ENCODE measurements around the gene ZAR1L.

The ZAR1L gene

GRCh38 chr13:32305646-32306045 is 9.5 kb downstream of the ZAR1L start:
- DNase-seq (ENCODE audit: extremely low read depth in 1 of 2, low read depth in 1 of 2) = no peak

- no peak for DNase-seq (ENCODE audit: extremely low read depth in 1 of 2, low read depth in 1 of 2)
Observed at GRCh38 chr13:32302461-32302860, 12.7 kb downstream of the ZAR1L start.

- no peak for DNase-seq (ENCODE audit: extremely low read depth in 1 of 2, low read depth in 1 of 2)
Observed at GRCh38 chr13:32300920-32301319, 14.2 kb downstream of the ZAR1L start.

- no peak for DNase-seq (ENCODE audit: extremely low read depth in 1 of 2, low read depth in 1 of 2)
Observed at GRCh38 chr13:32300406-32300805, 14.8 kb downstream of the ZAR1L start.

GRCh38 chr13:32299893-32300292 is 15.3 kb downstream of the ZAR1L start:
- no peak for DNase-seq (ENCODE audit: extremely low read depth in 1 of 2, low read depth in 1 of 2)

GRCh38 chr13:32298695-32299094 is 16.5 kb downstream of the ZAR1L start:
- DNase-seq (ENCODE audit: extremely low read depth in 1 of 2, low read depth in 1 of 2) = no peak

GRCh38 chr13:32297206-32297605 is 18.0 kb downstream of the ZAR1L start:
- no peak for DNase-seq (ENCODE audit: extremely low read depth in 1 of 2, low read depth in 1 of 2)

GRCh38 chr13:32285633-32285965 is 29.6 kb downstream of the ZAR1L start:
- DNase-seq (ENCODE audit: extremely low read depth in 1 of 2, low read depth in 1 of 2) = no peak

GRCh38 chr13:32284927-32285632 is 30.1 kb downstream of the ZAR1L start:
- DNase-seq (ENCODE audit: extremely low read depth in 1 of 2, low read depth in 1 of 2) = no peak

- no peak for DNase-seq (ENCODE audit: extremely low read depth in 1 of 2, low read depth in 1 of 2)
Observed at GRCh38 chr13:32282096-32282711, 33.0 kb downstream of the ZAR1L start.

- DNase-seq (ENCODE audit: extremely low read depth in 1 of 2, low read depth in 1 of 2) = no peak
Observed at GRCh38 chr13:32281096-32281495, 34.1 kb downstream of the ZAR1L start.

- no peak for DNase-seq (ENCODE audit: extremely low read depth in 1 of 2, low read depth in 1 of 2)
Observed at GRCh38 chr13:32278426-32278825, 36.7 kb downstream of the ZAR1L start.

GRCh38 chr13:32277839-32278238 is 37.3 kb downstream of the ZAR1L start:
- DNase-seq (ENCODE audit: extremely low read depth in 1 of 2, low read depth in 1 of 2) = no peak

- no peak for DNase-seq (ENCODE audit: extremely low read depth in 1 of 2, low read depth in 1 of 2)
Observed at GRCh38 chr13:32272021-32272683, 43.0 kb downstream of the ZAR1L start.

- DNase-seq (ENCODE audit: extremely low read depth in 1 of 2, low read depth in 1 of 2) = peak in 1 of 2 donors; percentile 14
Observed at GRCh38 chr13:32267836-32268439, 47.2 kb downstream of the ZAR1L start.

GRCh38 chr13:32266130-32266529 is 49.0 kb downstream of the ZAR1L start:
- DNase-seq (ENCODE audit: extremely low read depth in 1 of 2, low read depth in 1 of 2) = no peak

GRCh38 chr13:32265726-32266125 is 49.4 kb downstream of the ZAR1L start:
- no peak for DNase-seq (ENCODE audit: extremely low read depth in 1 of 2, low read depth in 1 of 2)

GRCh38 chr13:32264407-32264806 is 50.8 kb downstream of the ZAR1L start:
- no peak for DNase-seq (ENCODE audit: extremely low read depth in 1 of 2, low read depth in 1 of 2)

GRCh38 chr13:32262619-32263018 is 52.5 kb downstream of the ZAR1L start:
- DNase-seq (ENCODE audit: extremely low read depth in 1 of 2, low read depth in 1 of 2) = no peak

- DNase-seq (ENCODE audit: extremely low read depth in 1 of 2, low read depth in 1 of 2) = no peak
Observed at GRCh38 chr13:32262165-32262564, 53.0 kb downstream of the ZAR1L start.

- no peak for DNase-seq (ENCODE audit: extremely low read depth in 1 of 2, low read depth in 1 of 2)
Observed at GRCh38 chr13:32261567-32261966, 53.6 kb downstream of the ZAR1L start.

- no peak for DNase-seq (ENCODE audit: extremely low read depth in 1 of 2, low read depth in 1 of 2)
Observed at GRCh38 chr13:32259116-32259515, 56.0 kb downstream of the ZAR1L start.

Measured in activated CD8-positive, alpha-beta memory T cell treated with anti-CD3 and anti-CD28 coated beads for 1 hour (primary cell).